ENCODE results near the gene SINHCAF. TPM values are rescaled to one million over a fixed set of nuclear protein-coding genes. Genes with fewer than 3 reads are reported as not detected.

Gene SINHCAF
- polyA plus RNA-seq, 1 donor: 30.7 TPM

- no peak for DNase-seq (ENCODE audit: low read depth)
Observed at GRCh38 chr12:31234053-31234840, 91.7 kb downstream of the SINHCAF start.

- DNase-seq (ENCODE audit: low read depth): no peak
Observed at GRCh38 chr12:31233061-31233730, 92.8 kb downstream of the SINHCAF start.

GRCh38 chr12:31232361-31232965 is 93.5 kb downstream of the SINHCAF start:
- no peak for DNase-seq (ENCODE audit: low read depth)

- no peak for DNase-seq (ENCODE audit: low read depth)
Observed at GRCh38 chr12:31231611-31232360, 94.2 kb downstream of the SINHCAF start.

Data from forelimb muscle (tissue), 1 donor.